Measurements from ENCODE around the gene KIF18B.

- TF ChIP-seq CTCF (conservative IDR thresholded peaks at IDR 0.05 in 1 of 2, IDR thresholded peaks at IDR 0.05 in 1 of 2; ENCODE audit: low read depth in 1 of 2, low read length in 2 of 2) (no peak), EZH2 (IDR thresholded peaks at IDR 0.05; ENCODE audit: low read length, missing control alignments) (no peak)
Measured at GRCh38 chr17:44912763-44913544, 34.6 kb downstream of the KIF18B start.

All from fibroblast of lung (primary cell).